Lower leg skin (tissue), 4 donors: ENCODE data around the gene SLIRP. TPM values are rescaled to one million over a fixed set of nuclear protein-coding genes. Genes with fewer than 3 reads are reported as not detected.
"Not testable (repeated sequence)": the region's sequence is repeated elsewhere in the genome, so short reads cannot be mapped to it uniquely, and the experiment has no call there.

ENCODE experiments used
- DNase-seq, 2 donors: peaks; one replicate each; pipeline ENCODE4 v3.0.0-alpha.2; 2019; ENCODE audit warnings: low spot score in 2 of 2
- H3K4me3 ChIP-seq: fragments of 200-600 bp; sonication (generic); 2 replicates; pipeline ENCODE4 v1.5.1; 2017; ENCODE audit warnings: mild to moderate bottlenecking, low read depth; ENCODE audit not compliant: poor library complexity, severe bottlenecking
- POLR2A ChIP-seq, 2 donors: fragments of 450-650 bp; IDR thresholded peaks; one replicate each; pipeline ENCODE4 v1.6.1; 2016 to 2017; ENCODE audit warnings: antibody characterized with exemption in 2 of 2, mild to moderate bottlenecking in 1 of 2, moderate library complexity in 1 of 2
- WGBS, 2 donors: methylation state at CpG; one replicate each; pipeline ENCODE4 v1.1.5; 2018; 5-methylcytosine and 5-hydroxymethylcytosine counted together
- intact Hi-C: fragments of 100-400 bp; cut with DNase I; formaldehyde crosslinking; loops from one replicate; pipeline ENCODE4 v1.15.0; 2023; ENCODE audit warnings: low total_unique reads
- total RNA-seq, 4 donors: library from RNA; depleted of rRNA; stranded (reverse); fragments of >200 nt; gene quantifications; one replicate each; pipeline ENCODE4 v1.1.0, GENCODE V29; 2016
- TF ChIP-seq, protein P1 (sequence below), 3 donors: fragments of 450-650 bp; IDR thresholded peaks; one replicate each; pipeline ENCODE4 v1.5.1; 2016; ENCODE audit warnings: antibody characterized with exemption in 3 of 3, mild to moderate bottlenecking in 3 of 3, moderate library complexity in 2 of 3

Gene SLIRP
- total RNA-seq, 4 donors from 2014 or later, result 87.1 to 309 (median 107) TPM

DNA sequence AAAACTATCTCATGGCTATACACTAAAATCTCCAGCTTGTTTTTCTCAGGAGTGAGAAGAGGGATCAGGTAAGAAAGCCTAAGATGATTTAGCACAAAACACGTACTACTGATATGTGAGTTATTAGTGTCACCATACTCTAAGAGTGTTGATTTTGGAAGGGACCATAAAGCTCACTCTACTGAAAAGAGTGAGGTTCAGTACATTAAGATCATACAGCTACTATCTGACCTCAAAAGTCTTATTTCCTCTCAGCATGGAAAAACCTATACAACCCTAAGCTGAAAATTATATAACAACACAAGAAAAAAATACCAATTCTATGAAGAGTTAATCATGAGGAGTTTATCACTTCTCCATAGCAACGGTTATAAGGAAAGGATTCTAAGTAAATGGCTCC, 33.5 kb downstream of the SLIRP start:
- no peak for TF ChIP-seq POLR2A (IDR thresholded peaks at IDR 0.05)
- TF ChIP-seq, protein P1, sequence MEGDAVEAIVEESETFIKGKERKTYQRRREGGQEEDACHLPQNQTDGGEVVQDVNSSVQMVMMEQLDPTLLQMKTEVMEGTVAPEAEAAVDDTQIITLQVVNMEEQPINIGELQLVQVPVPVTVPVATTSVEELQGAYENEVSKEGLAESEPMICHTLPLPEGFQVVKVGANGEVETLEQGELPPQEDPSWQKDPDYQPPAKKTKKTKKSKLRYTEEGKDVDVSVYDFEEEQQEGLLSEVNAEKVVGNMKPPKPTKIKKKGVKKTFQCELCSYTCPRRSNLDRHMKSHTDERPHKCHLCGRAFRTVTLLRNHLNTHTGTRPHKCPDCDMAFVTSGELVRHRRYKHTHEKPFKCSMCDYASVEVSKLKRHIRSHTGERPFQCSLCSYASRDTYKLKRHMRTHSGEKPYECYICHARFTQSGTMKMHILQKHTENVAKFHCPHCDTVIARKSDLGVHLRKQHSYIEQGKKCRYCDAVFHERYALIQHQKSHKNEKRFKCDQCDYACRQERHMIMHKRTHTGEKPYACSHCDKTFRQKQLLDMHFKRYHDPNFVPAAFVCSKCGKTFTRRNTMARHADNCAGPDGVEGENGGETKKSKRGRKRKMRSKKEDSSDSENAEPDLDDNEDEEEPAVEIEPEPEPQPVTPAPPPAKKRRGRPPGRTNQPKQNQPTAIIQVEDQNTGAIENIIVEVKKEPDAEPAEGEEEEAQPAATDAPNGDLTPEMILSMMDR (IDR thresholded peaks at IDR 0.05), result no peak
- H3K4me3 ChIP-seq, result no peak overlapping the region
- no peak for DNase-seq
- intact Hi-C loops, result no loop called here
- 83 to 86% methylated on average over 2 of the region's 2 CpGs for WGBS, 2 donors

DNA sequence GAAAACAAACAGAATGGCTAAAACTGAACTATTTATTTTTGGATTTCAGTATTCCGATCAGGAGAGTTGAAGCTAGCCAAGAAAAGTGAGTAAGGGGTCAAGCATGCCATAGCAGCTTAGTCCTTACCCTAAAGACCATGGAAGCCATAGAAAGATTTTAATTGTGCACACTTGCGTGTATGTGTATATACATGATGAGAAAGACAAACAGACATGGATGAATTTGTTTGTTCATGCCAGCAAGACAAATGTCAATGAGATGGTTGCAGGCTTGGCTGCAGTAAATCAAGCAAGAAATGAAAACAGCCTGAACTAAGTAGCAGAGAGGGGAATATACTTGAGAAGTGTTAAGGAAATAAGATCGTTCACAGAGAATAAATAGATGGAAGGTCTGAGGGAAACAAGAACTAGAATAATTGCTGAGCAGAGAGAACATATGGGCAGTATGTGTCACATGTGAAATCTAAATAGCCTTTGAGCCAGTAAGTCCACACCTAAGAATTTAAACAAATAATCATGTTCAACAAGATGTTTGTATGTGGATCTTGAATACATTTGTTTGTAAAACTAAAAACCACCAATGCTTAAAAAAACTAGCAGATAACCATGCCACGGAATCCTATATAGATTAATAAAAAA, 38.3 kb downstream of the SLIRP start:
- no peak overlapping the region for H3K4me3 ChIP-seq
- whole genome bisulfite sequencing, 2 donors, result 59 to 82% methylated on average over 4 of the region's 4 CpGs
- DNase-seq, result no peak
- TF ChIP-seq POLR2A (IDR thresholded peaks at IDR 0.05), result no peak
- TF ChIP-seq, protein P1 (IDR thresholded peaks at IDR 0.05), result no peak
- intact Hi-C loops, result no loop called here

DNA sequence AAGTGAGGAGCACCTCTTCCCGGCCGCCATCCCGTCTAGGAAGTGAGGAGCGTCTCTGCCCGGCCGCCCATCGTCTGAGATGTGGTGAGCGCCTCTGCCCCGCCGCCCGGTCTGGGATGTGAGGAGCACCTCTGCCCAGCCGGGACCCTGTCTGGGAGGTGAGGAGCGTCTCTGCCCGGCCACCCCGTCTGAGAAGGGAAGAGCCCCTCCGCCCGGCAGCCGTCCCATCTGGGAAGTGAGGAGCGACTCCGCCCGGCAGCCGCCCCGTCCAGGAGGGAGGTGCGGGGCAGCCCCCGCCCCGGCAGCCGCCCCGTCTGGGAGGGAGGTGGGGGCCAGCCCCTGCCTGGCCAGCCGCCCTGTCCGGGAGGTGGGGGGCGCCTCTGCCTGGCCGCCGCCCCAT, 39.5 kb downstream of the SLIRP start:
- intact Hi-C loops, DNase-seq, H3K4me3 ChIP-seq: not testable (repeated sequence)
- 86 to 95% methylated on average over 26 of the region's 33 CpGs for WGBS, 2 donors

DNA sequence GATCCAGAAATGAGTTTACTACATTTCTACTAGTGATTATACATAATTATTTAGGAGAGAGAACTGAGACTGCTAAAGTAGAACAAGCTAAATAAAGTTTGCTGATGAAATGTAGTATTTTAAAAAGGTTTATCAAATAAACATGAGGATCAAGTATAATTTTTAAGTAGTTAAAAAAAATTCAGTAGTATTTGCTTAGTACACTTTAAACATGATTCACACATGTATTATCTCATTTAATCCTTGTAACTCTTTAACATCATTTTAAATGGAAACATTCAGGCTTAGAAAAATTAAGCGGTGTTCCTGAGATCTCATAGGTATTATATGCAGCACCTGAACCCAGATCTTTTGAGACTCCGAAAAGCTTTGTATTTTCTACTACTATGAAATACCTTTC, 44.4 kb downstream of the SLIRP start:
- no peak for DNase-seq
- WGBS, 2 donors, result 93 to 98% methylated on average over 2 of the region's 2 CpGs
- no peak overlapping the region for H3K4me3 ChIP-seq
- intact Hi-C loops, result no loop called here
- TF ChIP-seq, protein P1 (IDR thresholded peaks at IDR 0.05), result no peak
- TF ChIP-seq POLR2A (IDR thresholded peaks at IDR 0.05), result no peak

DNA sequence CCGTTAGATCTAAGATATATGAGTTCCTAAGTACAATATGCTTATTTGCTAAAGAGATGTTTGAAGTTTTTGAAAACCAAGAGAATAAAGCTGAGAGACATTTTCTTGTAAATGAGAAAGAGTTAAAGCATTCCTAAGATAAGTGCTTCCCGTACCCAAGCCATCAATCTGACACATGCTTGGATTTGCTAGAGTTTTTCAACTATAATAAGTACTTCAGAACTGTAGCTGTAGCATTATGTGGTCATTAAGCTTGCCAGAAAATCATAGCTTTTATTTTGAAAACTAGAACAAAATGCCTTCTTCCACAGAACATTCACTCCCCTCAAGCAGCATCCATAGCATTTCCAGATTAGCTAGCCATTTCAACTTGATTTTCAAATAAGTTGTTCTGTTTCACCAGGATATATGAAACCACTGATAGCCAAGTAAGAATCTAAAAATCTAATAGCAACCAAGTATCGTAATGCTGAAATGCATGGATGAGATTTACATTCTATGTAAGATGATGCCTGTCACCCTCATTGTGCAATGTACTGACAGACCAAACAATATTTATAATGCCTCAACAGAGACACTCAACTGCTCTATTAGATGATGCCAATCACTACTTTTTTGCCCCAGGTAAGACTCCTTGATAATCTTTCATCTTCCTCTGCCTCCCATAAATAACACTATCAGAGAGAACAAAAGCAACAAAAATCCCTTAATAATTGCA, 45.1 kb downstream of the SLIRP start:
- intact Hi-C loops, result no loop called here
- DNase-seq, result no peak
- H3K4me3 ChIP-seq, result no peak overlapping the region
- TF ChIP-seq, protein P1 (IDR thresholded peaks at IDR 0.05), result no peak
- TF ChIP-seq POLR2A (IDR thresholded peaks at IDR 0.05), result no peak
- WGBS, 2 donors, result 79 to 84% methylated on average over 3 of the region's 3 CpGs

DNA sequence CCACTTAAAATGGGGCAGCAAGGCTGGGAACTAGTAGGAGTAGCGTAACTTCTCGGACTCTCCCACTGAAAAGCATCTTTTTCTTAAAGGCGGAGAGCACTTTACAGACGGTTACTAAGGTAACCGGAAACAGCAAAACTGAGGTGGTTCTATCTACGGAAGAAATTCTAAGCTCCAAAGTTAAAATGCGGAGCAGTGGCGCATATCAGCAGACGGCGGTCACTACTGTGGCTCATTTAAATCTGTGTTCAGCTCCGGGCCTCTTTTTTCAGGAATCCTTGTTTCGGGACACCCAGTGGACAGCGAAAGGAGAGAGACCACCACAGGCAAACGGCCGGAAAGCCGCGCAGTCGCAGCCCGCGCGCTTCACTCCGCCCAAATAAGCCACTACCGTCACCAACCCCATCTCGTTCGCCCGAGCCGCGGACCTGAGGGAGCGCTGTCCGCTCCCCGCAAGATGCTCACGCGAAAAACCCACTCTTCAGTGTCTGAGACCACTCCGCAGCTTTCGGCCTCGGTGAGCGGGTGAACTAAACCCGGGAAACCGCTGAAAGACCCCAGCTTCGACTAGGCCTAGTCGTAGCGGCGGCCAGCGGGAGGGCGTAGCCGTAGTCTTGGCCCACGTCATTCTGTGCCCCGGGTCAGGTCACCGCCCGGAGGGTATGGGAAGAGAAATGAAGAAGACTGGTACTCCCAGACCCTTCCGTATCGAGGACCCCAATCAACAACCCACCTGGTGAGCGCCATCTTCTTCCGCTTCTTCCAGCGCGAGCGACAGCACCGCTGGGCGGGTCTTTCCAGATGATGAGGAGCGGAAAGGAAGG, 52.7 kb downstream of the SLIRP start, which contains the start of gene SNW1:
TSS of gene SNW1 (minus strand) at position 776 of the 824 bp plus-strand sequence. CDS start at position 747, 29 bp downstream.
- peak within 1 kb of the TSS; percentile 89 for H3K4me3 ChIP-seq
- DNase-seq, result peak; percentile 94 to 98
- intact Hi-C loops, result no loop called here
- 0 to 1% methylated on average over 58 to 60 of the region's 60 CpGs for WGBS, 2 donors
- TF ChIP-seq, protein P1 (IDR thresholded peaks at IDR 0.05), result no peak
- TF ChIP-seq POLR2A (IDR thresholded peaks at IDR 0.05), result peak in 1 of 2 donors; percentile 87
